Large intestine (tissue), 3 donors: ENCODE data around the gene TREM2. TPM values are rescaled to one million over a fixed set of nuclear protein-coding genes. Genes with fewer than 3 reads are reported as not detected.
"Not testable (repeated sequence)": the region's sequence is repeated elsewhere in the genome, so short reads cannot be mapped to it uniquely, and the experiment has no call there.

Source experiments
- DNase-seq, 2 donors: peaks; one replicate each; pipeline versions ENCODE4 v3.0.0 to v3.0.0-alpha.2; 2013
- H3K27ac ChIP-seq: one replicate; pipeline ENCODE4 v1.5.1; 2013; ENCODE audit warnings: low read length
- H3K27me3 ChIP-seq: 2 replicates; pipeline ENCODE4 v1.6.1; 2013; ENCODE audit warnings: low read length; ENCODE audit not compliant: control insufficient read depth, insufficient read depth
- H3K36me3 ChIP-seq: 2 replicates; pipeline ENCODE4 v1.6.1; 2013; ENCODE audit warnings: low read length; ENCODE audit not compliant: control insufficient read depth, insufficient read depth
- H3K4me1 ChIP-seq: one replicate; pipeline ENCODE4 v1.6.1; 2013; ENCODE audit warnings: low read length; ENCODE audit not compliant: control insufficient read depth, insufficient read depth
- H3K4me3 ChIP-seq: one replicate; pipeline ENCODE4 v1.5.1; 2013; ENCODE audit warnings: low read length
- H3K9me3 ChIP-seq: one replicate; pipeline ENCODE4 v1.6.1; 2013; ENCODE audit warnings: mild to moderate bottlenecking, low read depth, low read length, moderate library complexity; ENCODE audit not compliant: control insufficient read depth
- WGBS: methylation state at CpG from one replicate; pipeline ENCODE4 v1.1.5; 2013; ENCODE audit warnings: low lambda C conversion rate; ENCODE audit not compliant: insufficient coverage; 5-methylcytosine and 5-hydroxymethylcytosine counted together
- polyA plus RNA-seq: library from polyadenylated mRNA; unstranded; fragments of 120-200 nt; gene quantifications from one replicate; pipeline ENCODE4 v1.2.1, GENCODE V29; 2013

Gene TREM2
- polyA plus RNA-seq, 1 donor, result 0.28 TPM

- Histone ChIP-seq H3K4me3 (no peak overlapping the region), H3K27ac (no peak overlapping the region), H3K27me3 (no peaks in the 10 kb centered on the region), H3K36me3 (peaks cover 3% of the 10 kb centered on the region), H3K4me1 (no peaks in the 10 kb centered on the region), H3K9me3 (no peaks in the 10 kb centered on the region)
- no CpG with 5 or more reads among the region's 1 CpG for WGBS
- no peak for DNase-seq
These were observed 40.5 kb downstream of the TREM2 start for GRCh38 chr6:41122373-41122772.

- no peaks in the 10 kb centered on the region for H3K9me3 ChIP-seq
These were observed 42.9 kb downstream of the TREM2 start for GRCh38 chr6:41120058-41120457.

GRCh38 chr6:41119508-41119907 is 43.4 kb downstream of the TREM2 start:
- Histone ChIP-seq H3K27ac (no peak overlapping the region), H3K27me3 (no peaks in the 10 kb centered on the region), H3K4me1 (no peaks in the 10 kb centered on the region), H3K36me3 (peaks cover 3% of the 10 kb centered on the region), H3K9me3 (no peaks in the 10 kb centered on the region), H3K4me3 (no peak overlapping the region)
- no peak for DNase-seq
- WGBS, result 78% methylated on average over 1 of the region's 1 CpG

More at GRCh38 chr6:41120058-41120457, 42.9 kb downstream of the TREM2 start:
- H3K4me1 ChIP-seq, result no peaks in the 10 kb centered on the region
- DNase-seq, result no peak
- H3K27me3 ChIP-seq, result no peaks in the 10 kb centered on the region
- no CpG with 5 or more reads among the region's 1 CpG for WGBS
- H3K36me3 ChIP-seq, result peaks cover 3% of the 10 kb centered on the region
- no peak overlapping the region for H3K4me3 ChIP-seq
- no peak overlapping the region for H3K27ac ChIP-seq

GRCh38 chr6:41115027-41115426 is 47.9 kb downstream of the TREM2 start:
- H3K9me3 ChIP-seq, H3K27me3 ChIP-seq, H3K4me1 ChIP-seq, DNase-seq, H3K27ac ChIP-seq, H3K4me3 ChIP-seq, H3K36me3 ChIP-seq: not testable (repeated sequence)
- WGBS, result no CpG with 5 or more reads among the region's 2 CpGs

GRCh38 chr6:41111017-41111416 is 51.9 kb downstream of the TREM2 start:
- Histone ChIP-seq H3K9me3 (no peaks in the 10 kb centered on the region), H3K36me3 (no peaks in the 10 kb centered on the region), H3K4me3 (no peak overlapping the region), H3K27ac (no peak overlapping the region), H3K27me3 (no peaks in the 10 kb centered on the region), H3K4me1 (no peaks in the 10 kb centered on the region)
- no peak for DNase-seq
- no CpG with 5 or more reads among the region's 3 CpGs for WGBS

Other genes with a start within 250 kb of the TREM2 start
- gene UNC5CL, start 123.9 kb downstream of the TREM2 start, polyA plus RNA-seq, result 164 TPM
- 2.3 TPM for gene TSPO2, start 120.6 kb downstream of the TREM2 start, polyA plus RNA-seq
- 5.6 TPM for gene APOBEC2, start 109.9 kb downstream of the TREM2 start, polyA plus RNA-seq
- gene OARD1, start 90.8 kb downstream of the TREM2 start, polyA plus RNA-seq, result 82.5 TPM
- 29.3 TPM for gene NFYA, start 90.1 kb downstream of the TREM2 start, polyA plus RNA-seq
- gene TREML1, start 8.8 kb downstream of the TREM2 start, polyA plus RNA-seq, result 0.07 TPM
- gene TREML2, start 38.0 kb upstream of the TREM2 start, polyA plus RNA-seq, result 0.43 TPM
- not detected for gene TREML4, start 65.2 kb upstream of the TREM2 start, polyA plus RNA-seq
- 0.06 TPM for gene TREM1, start 123.6 kb upstream of the TREM2 start, polyA plus RNA-seq
- 0.42 TPM for gene NCR2, start 172.5 kb upstream of the TREM2 start, polyA plus RNA-seq